Right ventricle myocardium superior (tissue), 1 donor: ENCODE data around the gene CTAGE8. TPM values are rescaled to one million over a fixed set of nuclear protein-coding genes. Genes with fewer than 3 reads are reported as not detected.
"Not testable (repeated sequence)": the region's sequence is repeated elsewhere in the genome, so short reads cannot be mapped to it uniquely, and the experiment has no call there.

Experiments used
- ATAC-seq: fragments of 200-7000 bp; cut with Tn5 transposase; one replicate; pipeline ENCODE4 v1.9.1; 2020; ENCODE audit warnings: mild to moderate bottlenecking; ENCODE audit not compliant: poor library complexity
- DNase-seq: peaks from one replicate; pipeline ENCODE4 v3.0.0-alpha.2; 2020
- intact Hi-C: fragments of 100-400 bp; cut with DNase I; formaldehyde crosslinking; loops from one replicate; pipeline ENCODE4 v1.11.2; 2022
- long read RNA-seq: library from polyadenylated mRNA; unstranded; transcript quantifications from one replicate; pipeline ENCODE4 v2.0.0, GENCODE V29; 2021
- total RNA-seq: library from RNA; stranded (reverse); fragmentation: NEBNext Ultra II Directional; extraction: Animal tissue kit (Norgen Biotek cat#: 25700); gene quantifications from one replicate; pipeline ENCODE4 v1.2.1, GENCODE V29; 2021
- donor health status: DM: no; HTN: yes; CAD: no; lungs with severe emphysema.

Gene CTAGE8, protein sequence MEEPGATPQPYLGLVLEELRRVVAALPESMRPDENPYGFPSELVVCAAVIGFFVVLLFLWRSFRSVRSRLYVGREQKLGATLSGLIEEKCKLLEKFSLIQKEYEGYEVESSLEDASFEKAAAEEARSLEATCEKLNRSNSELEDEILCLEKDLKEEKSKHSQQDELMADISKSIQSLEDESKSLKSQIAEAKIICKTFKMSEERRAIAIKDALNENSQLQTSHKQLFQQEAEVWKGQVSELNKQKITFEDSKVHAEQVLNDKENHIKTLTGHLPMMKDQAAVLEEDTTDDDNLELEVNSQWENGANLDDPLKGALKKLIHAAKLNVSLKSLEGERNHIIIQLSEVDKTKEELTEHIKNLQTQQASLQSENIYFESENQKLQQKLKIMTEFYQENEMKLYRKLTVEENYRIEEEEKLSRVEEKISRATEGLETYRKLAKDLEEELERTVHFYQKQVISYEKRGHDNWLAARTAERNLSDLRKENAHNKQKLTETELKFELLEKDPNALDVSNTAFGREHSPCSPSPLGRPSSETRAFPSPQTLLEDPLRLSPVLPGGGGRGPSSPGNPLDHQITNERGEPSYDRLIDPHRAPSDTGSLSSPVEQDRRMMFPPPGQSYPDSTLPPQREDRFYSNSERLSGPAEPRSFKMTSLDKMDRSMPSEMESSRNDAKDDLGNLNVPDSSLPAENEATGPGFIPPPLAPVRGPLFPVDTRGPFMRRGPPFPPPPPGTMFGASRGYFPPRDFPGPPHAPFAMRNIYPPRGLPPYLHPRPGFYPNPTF
- 0.32 TPM for total RNA-seq
- long read RNA-seq = 0 reads

DNA sequence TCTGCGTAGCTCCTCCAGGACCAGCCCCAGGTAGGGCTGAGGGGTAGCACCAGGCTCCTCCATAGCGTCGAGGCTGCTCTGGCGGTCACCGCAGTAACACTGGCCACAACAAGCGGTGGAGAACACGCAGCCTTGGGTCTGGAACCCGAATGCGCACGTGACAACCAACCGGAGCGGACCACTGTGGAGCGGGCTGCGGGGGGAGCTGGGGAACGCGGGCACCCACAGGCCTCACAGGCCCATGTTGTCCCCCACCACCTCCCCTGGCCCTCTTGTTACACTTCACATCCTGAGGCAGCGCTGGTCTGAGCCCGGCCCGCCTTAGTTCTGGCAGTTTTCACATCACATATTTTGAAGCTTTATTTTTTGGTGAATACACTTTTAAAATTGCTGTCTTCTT lies at the start of gene CTAGE8:
Gene CTAGE8, minus strand, starts transcription at position 101 of the 400 bp plus-strand sequence. Its CDS starts 38 bp downstream, at position 63.
- intact Hi-C loops, DNase-seq, ATAC-seq: not testable (repeated sequence)

DNA sequence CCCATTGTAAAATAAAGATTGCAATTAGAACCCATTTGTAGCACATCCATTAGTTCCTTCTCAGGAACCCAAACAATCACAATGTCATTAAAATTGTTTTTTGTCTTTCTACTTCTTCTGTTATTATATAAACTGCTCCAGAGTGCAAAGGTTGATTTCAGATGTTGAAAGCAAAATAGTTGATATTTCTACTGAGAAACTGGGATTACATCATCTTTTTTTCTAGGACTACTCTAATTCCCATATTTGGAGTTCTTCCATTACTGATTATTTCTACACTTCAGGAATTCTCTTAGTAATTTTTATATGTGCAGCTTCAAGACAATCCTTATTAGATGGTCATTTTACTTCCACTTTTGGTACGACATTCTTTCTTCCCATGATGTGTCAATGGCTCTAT lies 48.4 kb upstream of the CTAGE8 start:
- ATAC-seq, intact Hi-C loops, DNase-seq: not testable (repeated sequence)

DNA sequence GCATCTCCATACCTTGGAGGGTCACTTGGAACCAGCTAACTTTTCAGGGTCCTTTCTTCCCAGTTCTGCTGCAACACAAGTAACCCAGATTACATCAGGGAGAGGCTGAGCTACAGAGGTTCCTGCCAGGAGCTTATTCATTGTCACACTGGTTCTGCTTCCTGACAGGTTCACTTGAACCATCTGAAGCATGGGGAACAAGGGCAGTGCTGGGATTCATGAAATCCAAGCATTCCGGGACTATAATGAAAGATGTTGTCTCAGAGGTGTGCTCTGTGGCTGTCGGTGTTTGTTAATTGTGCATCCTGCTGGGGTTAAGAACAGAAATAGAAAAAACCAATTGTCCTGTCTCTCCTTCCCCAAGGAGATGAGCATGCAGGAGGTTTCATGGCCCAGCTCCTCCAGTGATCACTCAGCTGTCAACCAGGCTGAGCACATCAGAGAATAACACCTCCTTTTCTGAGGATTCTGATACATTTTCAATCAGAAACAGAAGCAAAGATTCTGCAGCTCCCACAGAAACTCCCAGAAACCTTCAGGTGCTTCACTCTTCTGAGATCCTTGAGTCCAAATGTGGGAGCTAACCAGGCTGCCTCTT lies 42.9 kb upstream of the CTAGE8 start, which contains the start of gene OR2A1:
Gene OR2A1, plus strand, starts transcription at position 548 of the 598 bp plus-strand sequence. CDS start 5,706 bp downstream, outside the sequence.
- intact Hi-C loops, ATAC-seq, DNase-seq: not testable (repeated sequence)

DNA sequence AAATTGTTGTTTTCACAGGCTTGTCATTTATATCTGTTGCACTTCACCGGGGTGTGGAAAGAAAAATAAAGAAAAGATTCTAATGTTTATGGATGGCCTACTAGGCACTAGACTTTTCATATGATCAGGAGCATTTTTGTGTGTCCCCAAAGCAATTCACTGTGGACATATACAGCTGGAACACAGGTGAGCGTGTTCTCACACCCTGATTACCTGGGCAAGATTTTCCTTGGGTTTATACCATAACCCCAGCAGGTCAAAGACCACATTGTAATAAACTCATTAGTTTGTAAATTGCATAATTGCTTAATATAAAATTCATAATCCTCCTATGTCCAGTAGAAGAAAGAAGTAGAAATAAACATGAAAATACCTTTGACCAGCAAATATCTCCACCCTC lies 42.1 kb upstream of the CTAGE8 start:
- DNase-seq, ATAC-seq, intact Hi-C loops: not testable (repeated sequence)

DNA sequence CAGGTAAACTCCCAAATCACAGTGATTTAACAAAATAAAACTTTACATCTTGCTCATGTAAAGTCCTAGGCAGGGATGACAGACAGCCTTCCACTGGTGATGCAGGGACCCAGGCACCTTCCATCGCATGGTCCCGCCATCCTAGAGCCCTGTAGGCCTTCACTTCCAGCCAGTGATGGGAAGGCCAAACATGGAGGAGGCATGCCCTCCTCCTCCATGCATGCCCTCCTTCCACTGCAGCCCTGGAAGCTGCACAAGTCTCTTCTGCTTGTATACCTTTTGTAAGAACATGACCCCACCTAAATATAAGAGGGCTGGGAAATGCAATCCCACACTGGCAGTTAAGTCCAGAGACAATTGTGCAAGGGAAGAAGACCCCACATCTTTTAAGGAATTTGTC lies 40.6 kb upstream of the CTAGE8 start:
- intact Hi-C loops, ATAC-seq: not testable (repeated sequence)
- peak; percentile 14 for DNase-seq

DNA sequence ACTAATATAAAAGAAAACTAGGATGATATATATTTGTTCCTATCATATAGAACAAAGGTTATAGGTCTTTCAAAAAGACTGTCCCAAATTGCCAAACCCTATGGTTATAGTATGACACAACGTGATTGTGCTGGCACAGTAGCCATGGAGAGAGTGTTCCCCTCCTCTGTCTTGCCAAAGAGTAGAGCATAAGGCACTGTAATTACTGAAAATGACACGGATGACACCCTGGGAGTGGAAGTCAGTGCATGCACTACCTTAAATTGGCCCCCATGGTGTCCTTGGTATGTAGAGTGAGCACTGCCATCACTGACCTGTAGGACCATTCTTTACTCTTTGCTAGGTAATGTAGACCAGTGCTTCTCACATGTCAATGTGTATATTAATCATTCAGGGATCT lies 36.1 kb upstream of the CTAGE8 start:
- DNase-seq, intact Hi-C loops, ATAC-seq: not testable (repeated sequence)

DNA sequence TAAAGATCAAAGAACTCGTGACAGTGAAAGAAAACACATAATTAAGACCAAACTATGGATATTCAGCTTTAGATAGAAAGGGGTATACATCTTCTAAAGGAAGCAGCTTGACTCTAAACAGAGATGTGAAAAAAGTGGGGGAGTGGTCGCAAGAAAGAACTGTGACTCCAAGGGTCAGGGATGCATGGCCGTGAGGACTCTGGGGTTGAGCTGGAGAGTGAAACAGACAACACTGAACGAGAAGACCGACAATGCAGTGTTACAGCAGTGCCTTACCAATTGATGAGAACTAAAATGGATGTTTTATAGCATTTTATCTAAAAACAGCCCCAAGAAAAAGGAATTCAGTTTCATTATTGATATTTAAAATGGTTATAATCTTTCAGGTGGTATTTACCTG lies 34.5 kb upstream of the CTAGE8 start:
- DNase-seq, ATAC-seq, intact Hi-C loops: not testable (repeated sequence)

DNA sequence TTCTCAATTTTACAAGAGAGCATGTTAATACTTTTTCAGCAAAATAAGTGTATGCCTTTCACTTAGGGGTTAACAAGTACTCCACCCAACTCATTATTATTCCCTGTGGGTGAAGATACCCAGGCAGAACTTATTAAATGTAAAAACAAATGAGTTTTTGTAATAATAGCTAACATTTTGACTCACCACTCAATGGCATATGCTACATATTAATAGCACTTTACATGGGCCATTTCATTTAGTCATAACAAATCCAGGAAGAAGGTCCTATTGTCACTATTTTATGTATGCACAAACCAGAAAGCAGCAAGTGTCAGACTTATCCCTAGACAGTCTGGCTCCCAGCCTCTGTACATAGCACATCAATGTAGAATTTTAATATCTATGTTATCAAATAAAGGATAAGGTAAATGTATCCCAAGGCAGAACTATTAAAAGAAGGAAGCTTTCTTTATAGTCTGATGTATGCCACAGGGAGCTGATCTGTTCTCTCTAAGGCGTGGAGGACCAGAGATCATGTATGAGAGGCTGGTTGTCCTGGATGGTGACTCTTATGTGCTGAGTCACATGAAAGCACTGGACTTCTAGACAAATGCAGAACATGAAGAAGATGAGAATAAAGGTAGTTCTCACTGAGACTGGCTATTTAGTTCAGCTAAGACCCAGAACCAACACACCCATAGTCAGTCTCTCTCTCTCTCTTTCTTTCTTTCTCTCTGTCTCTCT lies 33.7 kb upstream of the CTAGE8 start:
- ATAC-seq, intact Hi-C loops, DNase-seq: not testable (repeated sequence)

DNA sequence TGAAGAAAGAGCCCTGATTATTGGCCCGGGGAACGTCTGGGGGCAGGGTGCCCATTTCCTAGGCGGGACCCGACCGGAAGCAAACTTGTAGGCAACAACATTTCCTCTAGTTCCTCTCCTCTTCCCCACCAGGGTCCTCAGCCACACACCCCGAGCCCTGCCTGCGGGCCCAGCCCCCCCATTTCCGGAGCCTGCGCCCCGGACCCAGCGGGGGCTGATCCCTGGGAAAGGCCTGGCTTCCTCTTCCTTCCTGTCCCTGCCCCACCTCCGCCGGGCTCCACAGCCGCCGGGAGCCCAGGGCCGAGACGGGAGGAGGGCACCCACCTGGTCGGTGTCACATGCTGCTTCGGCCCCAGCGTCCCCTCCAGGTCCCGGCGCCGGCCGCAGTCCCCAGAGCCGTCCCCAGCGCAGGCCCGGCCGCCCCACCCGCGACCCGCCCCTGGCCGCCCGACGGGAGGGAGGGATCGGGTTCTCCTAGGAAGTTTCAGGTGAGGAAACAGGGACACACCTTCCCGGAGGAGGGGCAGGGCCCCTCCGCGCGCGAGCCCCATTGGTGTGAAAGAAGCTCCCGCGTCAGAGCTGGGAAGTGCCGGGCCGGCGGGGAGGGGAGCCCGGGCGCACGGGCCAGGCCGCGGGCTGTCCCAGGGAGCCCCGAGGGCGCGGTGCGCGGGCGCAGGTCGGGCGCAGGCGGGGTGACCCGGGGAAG lies 24.9 kb upstream of the CTAGE8 start:
- peak; percentile 97 for ATAC-seq
- intact Hi-C loops, DNase-seq: not testable (repeated sequence)

DNA sequence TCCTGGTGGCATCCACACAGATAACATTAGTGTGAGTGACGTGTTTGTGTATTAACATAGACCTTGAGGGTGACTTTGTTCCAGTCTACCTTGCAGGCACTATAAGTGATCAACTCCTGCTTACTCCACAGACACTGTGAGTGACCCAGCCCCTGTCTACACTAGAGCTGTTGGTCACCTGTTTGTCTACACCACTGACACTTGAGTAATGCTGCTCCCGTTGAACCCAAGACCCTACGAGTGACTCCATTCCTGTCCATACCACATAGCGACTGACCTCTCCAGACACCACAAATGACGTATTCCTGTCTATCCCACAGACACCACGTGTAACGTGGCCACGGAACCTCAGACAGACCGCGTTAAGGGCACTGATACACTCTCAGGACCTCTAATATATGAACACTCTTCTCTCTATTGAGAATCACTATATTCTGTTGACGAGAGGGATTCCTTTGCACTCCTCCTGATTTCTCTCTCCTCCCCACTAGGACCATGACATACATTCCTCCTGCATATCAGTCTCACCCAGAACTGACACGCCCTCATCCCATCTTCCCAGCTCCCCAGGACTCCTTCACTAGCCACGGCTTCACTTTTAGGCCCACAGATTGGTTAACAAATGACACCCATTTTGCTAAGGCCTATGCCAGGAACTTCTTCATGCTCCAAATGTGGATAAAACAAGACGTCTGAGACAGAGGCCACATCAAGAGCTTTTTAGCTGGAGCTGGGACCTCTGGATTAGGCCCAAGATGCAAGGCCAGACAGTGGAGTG lies 23.5 kb upstream of the CTAGE8 start:
- intact Hi-C loops, ATAC-seq, DNase-seq: not testable (repeated sequence)

DNA sequence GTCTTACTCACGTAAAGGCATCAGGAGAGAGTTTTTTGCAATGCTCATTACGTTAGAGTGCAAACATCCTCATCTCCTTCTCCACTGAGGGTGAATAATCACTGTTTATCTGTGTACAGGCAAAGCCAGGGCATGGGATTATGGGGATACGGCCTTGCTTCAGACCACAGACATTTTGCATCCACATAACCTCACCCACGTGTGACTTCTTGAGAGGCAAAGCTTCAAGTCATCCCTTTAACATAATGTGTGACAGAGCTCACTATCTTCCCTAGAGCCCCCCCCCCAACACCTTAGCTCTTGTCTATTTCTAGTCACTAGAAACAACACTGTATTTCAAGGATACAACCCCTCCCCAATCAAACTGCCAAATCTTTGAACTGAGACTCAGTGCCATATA lies 22.5 kb upstream of the CTAGE8 start:
- DNase-seq, ATAC-seq, intact Hi-C loops: not testable (repeated sequence)

DNA sequence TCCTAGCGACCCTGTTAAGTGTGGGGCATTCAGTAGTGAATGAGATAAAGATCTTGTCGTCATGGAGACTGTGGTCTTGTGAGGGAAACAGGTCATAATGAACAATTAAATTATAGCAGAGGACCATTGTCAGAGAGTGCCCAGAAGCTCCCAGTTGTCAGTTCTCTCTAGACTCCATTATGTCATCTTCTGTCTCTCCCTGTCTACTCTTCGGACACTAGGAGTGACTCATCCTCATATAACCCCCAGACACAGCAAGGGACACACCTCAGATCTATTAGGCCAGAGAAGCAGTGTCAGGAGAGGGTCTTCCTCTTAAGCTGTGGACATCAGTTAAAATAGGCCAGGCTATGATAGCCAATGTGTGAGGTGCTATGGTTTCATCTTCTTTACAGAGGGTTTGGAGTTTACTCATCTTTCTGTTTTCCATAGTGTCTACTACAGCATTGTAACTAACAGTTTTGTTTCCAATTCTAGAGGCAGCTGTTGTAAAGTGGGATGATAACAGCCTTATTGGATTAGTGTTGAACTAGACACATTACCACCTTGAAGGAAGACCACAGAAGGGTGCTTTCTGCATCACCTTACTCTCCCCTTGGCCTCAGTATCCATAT lies 18.2 kb upstream of the CTAGE8 start:
- intact Hi-C loops, ATAC-seq, DNase-seq: not testable (repeated sequence)

DNA sequence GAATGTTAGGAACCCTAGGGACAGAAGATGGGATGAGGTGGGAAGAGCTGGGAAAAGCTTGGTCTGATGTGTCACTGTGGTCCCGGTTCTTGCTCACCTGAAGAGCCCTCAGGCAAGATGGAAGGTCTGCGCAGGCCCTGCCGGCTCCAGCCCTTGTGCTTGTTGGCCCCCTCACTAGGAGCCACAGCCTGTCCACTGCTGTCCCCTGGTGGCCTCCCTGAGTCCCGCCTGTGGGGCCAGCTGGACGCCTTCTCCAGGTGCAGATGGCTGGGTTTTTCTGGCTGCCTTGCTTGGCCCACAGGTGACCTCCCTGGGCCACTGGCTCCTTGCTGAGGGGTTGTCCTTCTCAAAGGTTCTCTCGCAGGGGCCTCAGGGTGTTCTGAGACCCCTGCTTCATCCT lies 14.6 kb upstream of the CTAGE8 start:
- ATAC-seq, DNase-seq, intact Hi-C loops: not testable (repeated sequence)

DNA sequence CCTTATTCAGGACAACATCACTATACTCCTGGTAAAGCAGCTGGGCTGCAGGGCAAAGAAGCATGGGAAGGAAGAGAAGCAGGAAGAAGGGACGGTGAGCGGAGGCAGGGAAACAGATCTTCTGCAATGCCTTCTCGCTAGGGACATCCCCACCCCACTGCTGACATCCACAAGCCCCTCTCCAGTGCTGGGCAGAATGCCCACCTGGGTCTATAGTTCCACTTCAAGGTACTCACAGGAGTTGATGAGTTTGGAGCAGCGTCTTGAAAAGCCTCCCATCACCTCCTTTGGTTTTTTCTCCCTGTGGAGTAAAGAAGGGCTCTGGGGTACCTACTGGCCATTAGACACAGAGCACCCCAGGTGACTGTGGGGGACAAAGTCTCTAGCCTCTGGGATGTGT lies 13.4 kb upstream of the CTAGE8 start:
- intact Hi-C loops, ATAC-seq: not testable (repeated sequence)
- DNase-seq = peak; percentile 21

DNA sequence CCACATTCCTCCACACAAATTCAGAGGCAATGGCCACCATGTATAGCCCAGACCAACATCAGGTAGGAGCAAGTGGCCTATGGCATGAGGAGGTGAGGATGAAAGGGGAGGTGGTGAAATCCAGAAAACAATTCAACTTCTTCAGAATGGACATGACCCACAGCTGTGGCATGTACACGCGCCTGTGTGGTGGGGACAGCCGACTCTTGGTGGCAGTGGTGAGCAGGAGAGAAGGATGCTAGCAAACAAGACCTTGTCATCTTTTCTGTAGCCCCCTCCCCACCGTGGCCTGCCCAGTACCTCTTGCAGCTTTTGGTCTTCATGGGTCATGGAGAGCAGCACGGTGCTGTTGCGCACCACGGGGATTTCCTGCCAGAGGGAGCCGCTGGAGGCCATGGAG lies 12.9 kb upstream of the CTAGE8 start:
- ATAC-seq, DNase-seq, intact Hi-C loops: not testable (repeated sequence)

DNA sequence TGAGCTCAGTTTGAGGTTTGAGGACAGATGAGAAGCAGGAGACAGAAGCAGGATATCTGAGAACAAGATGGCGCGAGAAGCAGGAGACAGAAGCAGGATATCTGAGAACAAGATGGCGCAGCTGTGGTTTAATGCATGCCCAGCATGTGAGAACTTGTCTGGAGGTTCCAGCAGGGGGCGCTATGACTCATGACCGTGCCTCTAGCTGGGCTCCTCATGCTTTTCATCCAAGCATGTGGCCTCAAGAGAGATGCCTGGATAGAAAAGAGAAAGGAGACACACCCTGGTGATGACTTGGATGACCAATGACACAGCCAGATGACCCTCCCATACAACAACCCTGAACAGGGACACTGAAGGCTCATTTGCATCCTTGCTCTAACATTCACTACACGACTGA lies 10.9 kb upstream of the CTAGE8 start:
- not testable (repeated sequence) for ATAC-seq

More for the DNA sequence above, 10.9 kb upstream of the CTAGE8 start:
- intact Hi-C loops, DNase-seq: not testable (repeated sequence)
